Activated T-helper 1 cell treated with anti-CD3 and anti-CD28 coated beads, Interleukin-12 subunit alpha, Interleukin-12 subunit beta, Interleukin-2, Interleukin-4 antibody, amounts not matched to agents 30 ng/mL and 10 ng/mL and 1 ng/mL, durations not matched to agents 14 hours and 24 hours and 36 hours (primary cell): Measurements from ENCODE around the gene FOLR2. TPM values are rescaled to one million over a fixed set of nuclear protein-coding genes. Genes with fewer than 3 reads are reported as not detected.
"Not testable (repeated sequence)": the region's sequence is repeated elsewhere in the genome, so short reads cannot be mapped to it uniquely, and the experiment has no call there.

Experiments used
- DNase-seq: peaks from one replicate; pipeline ENCODE4 v3.0.0; 2021; ENCODE audit warnings: low spot score
- H3K27ac Mint-ChIP-seq: one replicate; pipeline ENCODE4 v1.8.0; 2021; ENCODE audit warnings: mild to moderate bottlenecking, mixed read lengths
- H3K27me3 Mint-ChIP-seq: one replicate; pipeline ENCODE4 v1.8.0; 2022; ENCODE audit warnings: mild to moderate bottlenecking, moderate library complexity, mixed read lengths; ENCODE audit not compliant: insufficient read depth
- H3K36me3 Mint-ChIP-seq: one replicate; pipeline ENCODE4 v1.8.0; 2021; ENCODE audit warnings: low read depth, mixed read lengths
- H3K4me1 Mint-ChIP-seq: one replicate; pipeline ENCODE4 v1.8.0; 2021; ENCODE audit warnings: low read depth, mixed read lengths
- H3K4me3 Mint-ChIP-seq: one replicate; pipeline ENCODE4 v1.8.0; 2021; ENCODE audit warnings: mild to moderate bottlenecking, moderate library complexity, mixed read lengths
- H3K9me3 Mint-ChIP-seq: one replicate; pipeline ENCODE4 v1.8.0; 2021; ENCODE audit warnings: mixed read lengths
- intact Hi-C: fragments of 100-400 bp; cut with micrococcal nuclease; formaldehyde crosslinking; loops from one replicate; pipeline ENCODE4 v1.15.1; 2024
- total RNA-seq: library from RNA; stranded (reverse); gene quantifications from 2 replicates; pipeline ENCODE4 v1.2.3, GENCODE V29; 2022

FOLR2 gene
- total RNA-seq, 1 donor from 2014 or later, result not detected

- no peaks in the 10 kb centered on the region for H3K36me3 Mint-ChIP-seq
- no peaks in the 10 kb centered on the region for H3K9me3 Mint-ChIP-seq
- no peak for DNase-seq
- no peak overlapping the region for H3K27ac Mint-ChIP-seq
- intact Hi-C loops, result no loop called here
- H3K4me3 Mint-ChIP-seq, result no peak overlapping the region
- no peaks in the 10 kb centered on the region for H3K4me1 Mint-ChIP-seq
- peaks cover 5% of the 10 kb centered on the region for H3K27me3 Mint-ChIP-seq
Observed at GRCh38 chr11:72189455-72190250, 26.9 kb upstream of the FOLR2 start.

GRCh38 chr11:72190631-72191071 lies 25.9 kb upstream of the FOLR2 start:
- H3K4me3 Mint-ChIP-seq, result no peak overlapping the region
- H3K27me3 Mint-ChIP-seq, result peaks cover 2% of the 10 kb centered on the region
- no peaks in the 10 kb centered on the region for H3K36me3 Mint-ChIP-seq
- H3K4me1 Mint-ChIP-seq, result no peaks in the 10 kb centered on the region
- no peaks in the 10 kb centered on the region for H3K9me3 Mint-ChIP-seq
- DNase-seq, result no peak
- intact Hi-C loops, result no loop called here
- no peak overlapping the region for H3K27ac Mint-ChIP-seq

GRCh38 chr11:72191961-72192381 lies 24.6 kb upstream of the FOLR2 start, which contains the start of gene FOLR1:
TSS of gene FOLR1 (plus strand) at chr11:72192140. CDS start at chr11:72192174, 34 bp downstream.
- Mint-ChIP-seq H3K27ac (no peak within 1 kb of the TSS), H3K4me1 (no peaks in the 10 kb centered on the region)

GRCh38 chr11:72195518-72196270 lies 20.9 kb upstream of the FOLR2 start:
- H3K4me3 Mint-ChIP-seq, result no peak overlapping the region
- H3K27me3 Mint-ChIP-seq, result peaks cover 1% of the 10 kb centered on the region
- intact Hi-C loops, result no loop called here
- no peak for DNase-seq
- H3K4me1 Mint-ChIP-seq, result no peaks in the 10 kb centered on the region
- no peak overlapping the region for H3K27ac Mint-ChIP-seq
- H3K9me3 Mint-ChIP-seq, result no peaks in the 10 kb centered on the region
- no peaks in the 10 kb centered on the region for H3K36me3 Mint-ChIP-seq

More at GRCh38 chr11:72191961-72192381, 24.6 kb upstream of the FOLR2 start, which contains the start of gene FOLR1:
- intact Hi-C loops, result no loop called here
- no peak for DNase-seq
- Mint-ChIP-seq H3K27me3 (peaks cover 3% of the 10 kb centered on the region), H3K36me3 (no peaks in the 10 kb centered on the region), H3K4me3 (no peak within 1 kb of the TSS), H3K9me3 (no peaks in the 10 kb centered on the region)

- H3K27ac Mint-ChIP-seq, H3K27me3 Mint-ChIP-seq, DNase-seq, H3K9me3 Mint-ChIP-seq, H3K4me3 Mint-ChIP-seq, H3K36me3 Mint-ChIP-seq, intact Hi-C loops: not testable (repeated sequence)
- H3K4me1 Mint-ChIP-seq, result peaks cover 11% of the 10 kb centered on the region
Observed at GRCh38 chr11:72201445-72201844, 15.1 kb upstream of the FOLR2 start.

- no peak for DNase-seq
- H3K27me3 Mint-ChIP-seq, result peaks cover 2% of the 10 kb centered on the region
- H3K4me3 Mint-ChIP-seq, result no peak overlapping the region
- H3K27ac Mint-ChIP-seq, result no peak overlapping the region
- H3K9me3 Mint-ChIP-seq, result no peaks in the 10 kb centered on the region
- H3K4me1 Mint-ChIP-seq, result peaks cover 11% of the 10 kb centered on the region
- intact Hi-C loops, result no loop called here
- no peaks in the 10 kb centered on the region for H3K36me3 Mint-ChIP-seq
Observed at GRCh38 chr11:72202571-72202970, 14.0 kb upstream of the FOLR2 start.

GRCh38 chr11:72203163-72203562 lies 13.4 kb upstream of the FOLR2 start:
- Mint-ChIP-seq H3K4me3 (no peak overlapping the region), H3K9me3 (peaks cover under 1% of the 10 kb centered on the region), H3K4me1 (peaks cover 11% of the 10 kb centered on the region), H3K36me3 (no peaks in the 10 kb centered on the region), H3K27me3 (peaks cover 2% of the 10 kb centered on the region), H3K27ac (no peak overlapping the region)
- no peak for DNase-seq
- intact Hi-C loops, result no loop called here

- Mint-ChIP-seq H3K36me3 (no peaks in the 10 kb centered on the region), H3K27me3 (peaks cover 10% of the 10 kb centered on the region), H3K9me3 (peaks cover 16% of the 10 kb centered on the region), H3K27ac (no peak overlapping the region), H3K4me1 (peaks cover 11% of the 10 kb centered on the region), H3K4me3 (no peak overlapping the region)
- no peak for DNase-seq
- intact Hi-C loops, result no loop called here
Observed at GRCh38 chr11:72204886-72205285, 11.7 kb upstream of the FOLR2 start.

- intact Hi-C loops, H3K36me3 Mint-ChIP-seq, H3K4me3 Mint-ChIP-seq, H3K27ac Mint-ChIP-seq, DNase-seq: not testable (repeated sequence)
- Mint-ChIP-seq H3K27me3 (peaks cover 21% of the 10 kb centered on the region), H3K4me1 (peaks cover 11% of the 10 kb centered on the region), H3K9me3 (peaks cover 22% of the 10 kb centered on the region)
Observed at GRCh38 chr11:72206794-72207193, 9.8 kb upstream of the FOLR2 start.

- intact Hi-C loops, result no loop called here
- H3K4me3 Mint-ChIP-seq, result no peak overlapping the region
- H3K27me3 Mint-ChIP-seq, result peaks cover 27% of the 10 kb centered on the region
- peaks cover 22% of the 10 kb centered on the region for H3K9me3 Mint-ChIP-seq
- H3K36me3 Mint-ChIP-seq, result no peaks in the 10 kb centered on the region
- H3K27ac Mint-ChIP-seq, result no peak overlapping the region
- no peak for DNase-seq
- peaks cover under 1% of the 10 kb centered on the region for H3K4me1 Mint-ChIP-seq
Observed at GRCh38 chr11:72208281-72208680, 8.3 kb upstream of the FOLR2 start.

GRCh38 chr11:72209101-72209500 lies 7.5 kb upstream of the FOLR2 start:
- H3K9me3 Mint-ChIP-seq, result peaks cover 22% of the 10 kb centered on the region
- no peak for DNase-seq

GRCh38 chr11:72217841-72218240 lies 1.2 kb downstream of the FOLR2 start:
- Mint-ChIP-seq H3K27ac (no peak overlapping the region), H3K9me3 (no peaks in the 10 kb centered on the region), H3K4me1 (peaks cover 16% of the 10 kb centered on the region), H3K27me3 (peaks cover 32% of the 10 kb centered on the region), H3K36me3 (no peaks in the 10 kb centered on the region), H3K4me3 (no peak overlapping the region)
- no peak for DNase-seq
- intact Hi-C loops, result no loop called here

More at GRCh38 chr11:72209101-72209500, 7.5 kb upstream of the FOLR2 start:
- Mint-ChIP-seq H3K4me1 (no peaks in the 10 kb centered on the region), H3K27ac (no peak overlapping the region), H3K36me3 (no peaks in the 10 kb centered on the region), H3K27me3 (peaks cover 35% of the 10 kb centered on the region), H3K4me3 (no peak overlapping the region)
- intact Hi-C loops, result no loop called here

- Mint-ChIP-seq H3K9me3 (no peaks in the 10 kb centered on the region), H3K4me1 (peaks cover 18% of the 10 kb centered on the region), H3K27me3 (peaks cover 28% of the 10 kb centered on the region), H3K4me3 (no peak overlapping the region), H3K36me3 (no peaks in the 10 kb centered on the region), H3K27ac (no peak overlapping the region)
- intact Hi-C loops, result no loop called here
- DNase-seq, result no peak
Observed at GRCh38 chr11:72218251-72218745, 1.7 kb downstream of the FOLR2 start.
